ENCODE measurements around the gene GRIA2. TPM values are rescaled to one million over a fixed set of nuclear protein-coding genes. Genes with fewer than 3 reads are reported as not detected.

The GRIA2 gene
- total and polyA plus RNA-seq, 2 donors (not counting 3 experiments of a cell fraction or from before 2014, with no cell fraction given): not detected

GRCh38 chr4:157280673-157281072 lies 60.1 kb downstream of the GRIA2 start:
- Histone ChIP-seq H3K27ac (ENCODE audit: insufficient read depth, low read depth, low read length) (no peak overlapping the region), H3K9me3 (replicated peaks; ENCODE audit: control insufficient read depth, insufficient read depth, low read length) (no peaks in the 10 kb centered on the region), H3K9me1 (replicated peaks; ENCODE audit: control insufficient read depth, extremely low read depth, insufficient read depth, low read length) (no peaks in the 10 kb centered on the region), H3K4me1 (ENCODE audit: control insufficient read depth, extremely low read depth, insufficient read depth, low read length) (no peaks in the 10 kb centered on the region), H3K4me3 (replicated peaks in 1 of 3; ENCODE audit: insufficient read depth in 1 of 3, low read depth in 1 of 3, low read length in 3 of 3) (no peak overlapping the region), H3K79me2 (ENCODE audit: control insufficient read depth, insufficient read depth, low read length) (no peaks in the 10 kb centered on the region), H3K36me3 (ENCODE audit: control insufficient read depth in 2 of 2, extremely low read depth in 1 of 2, insufficient read depth in 2 of 2, low read length in 2 of 2) (no peaks in the 10 kb centered on the region), H3K27me3 (ENCODE audit: control insufficient read depth in 2 of 2, insufficient read depth in 2 of 2, low read length in 2 of 2) (no peaks in the 10 kb centered on the region), H2AFZ (ENCODE audit: low read depth, low read length) (no peak overlapping the region), H3K9ac (replicated peaks; ENCODE audit: extremely low read depth, insufficient read depth, low read length) (no peak overlapping the region), H3K4me2 (ENCODE audit: insufficient read depth, low read length) (no peak overlapping the region), H4K20me1 (replicated peaks; ENCODE audit: control insufficient read depth, extremely low read depth, insufficient read depth, low read length) (no peaks in the 10 kb centered on the region)
- CTCF ChIA-PET: interaction anchor here (1.3 to 1.6 kb wide), 3 partner anchors 10 to 19 kb away, joined by 3 to 6 read pairs (median 3); no protein-coding TSS in a partner anchor
- TF ChIP-seq POLR2A (IDR thresholded peaks at IDR 0.05; ENCODE audit: low read depth, low read length): no peak
- TF ChIP-seq FOS (IDR thresholded peaks at IDR 0.05; ENCODE audit: borderline replicate concordance, insufficient read depth, low read length): no peak
- no peak for TF ChIP-seq GATA2 (IDR thresholded peaks at IDR 0.05; ENCODE audit: insufficient read depth, insufficient read length, low read depth, low read length)
- no peak for TF ChIP-seq JUN (IDR thresholded peaks at IDR 0.05; ENCODE audit: borderline replicate concordance, insufficient read depth, insufficient read length, low read depth)
- TF ChIP-seq MAX (IDR thresholded peaks at IDR 0.05; ENCODE audit: insufficient read depth, insufficient read length): no peak
- no peak for TF ChIP-seq CTCF (IDR thresholded peaks at IDR 0.05; ENCODE audit: extremely low read depth in 1 of 2, insufficient read depth in 1 of 2, low read depth in 1 of 2, low read length in 2 of 2)
- POLR2A ChIA-PET: no interaction called here
- FAIRE-seq: no peak
- intact Hi-C loops (cut with micrococcal nuclease): no loop called here
- dilution Hi-C loops (cut with MboI; ENCODE audit: extremely low pct_ligation_motif_present, low sequenced_read_pairs): no loop called here
- no peak for DNase-seq (ENCODE audit: low read depth, low spot score)
- no TSS peak for BruUV-seq (replicated peaks)

GRCh38 chr4:157282019-157282418 lies 61.5 kb downstream of the GRIA2 start:
- no peak for FAIRE-seq
- Histone ChIP-seq H3K4me1 (ENCODE audit: control insufficient read depth, extremely low read depth, insufficient read depth, low read length) (no peaks in the 10 kb centered on the region), H3K27me3 (ENCODE audit: control insufficient read depth in 2 of 2, insufficient read depth in 2 of 2, low read length in 2 of 2) (no peaks in the 10 kb centered on the region), H3K36me3 (ENCODE audit: control insufficient read depth in 2 of 2, extremely low read depth in 1 of 2, insufficient read depth in 2 of 2, low read length in 2 of 2) (no peaks in the 10 kb centered on the region), H3K27ac (ENCODE audit: insufficient read depth, low read depth, low read length) (no peak overlapping the region), H3K4me3 (replicated peaks in 1 of 3; ENCODE audit: insufficient read depth in 1 of 3, low read depth in 1 of 3, low read length in 3 of 3) (no peak overlapping the region), H4K20me1 (replicated peaks; ENCODE audit: control insufficient read depth, extremely low read depth, insufficient read depth, low read length) (no peaks in the 10 kb centered on the region), H3K79me2 (ENCODE audit: control insufficient read depth, insufficient read depth, low read length) (no peaks in the 10 kb centered on the region), H2AFZ (ENCODE audit: low read depth, low read length) (no peak overlapping the region), H3K4me2 (ENCODE audit: insufficient read depth, low read length) (no peak overlapping the region), H3K9me1 (replicated peaks; ENCODE audit: control insufficient read depth, extremely low read depth, insufficient read depth, low read length) (no peaks in the 10 kb centered on the region), H3K9me3 (replicated peaks; ENCODE audit: control insufficient read depth, insufficient read depth, low read length) (no peaks in the 10 kb centered on the region), H3K9ac (replicated peaks; ENCODE audit: extremely low read depth, insufficient read depth, low read length) (no peak overlapping the region)
- no TSS peak for BruUV-seq (replicated peaks)
- ChIA-PET POLR2A (no interaction called here), CTCF (interaction anchor here (1.4 kb wide), 1 partner anchor 9 kb away, joined by 3 read pairs; no protein-coding TSS in a partner anchor)
- intact Hi-C loops (cut with micrococcal nuclease): no loop called here
- dilution Hi-C loops (cut with MboI; ENCODE audit: extremely low pct_ligation_motif_present, low sequenced_read_pairs): no loop called here
- DNase-seq (ENCODE audit: low read depth, low spot score): no peak
- TF ChIP-seq POLR2A (IDR thresholded peaks at IDR 0.05; ENCODE audit: low read depth, low read length) (no peak), MAX (IDR thresholded peaks at IDR 0.05; ENCODE audit: insufficient read depth, insufficient read length) (no peak), POLR2AphosphoS5 (IDR thresholded peaks at IDR 0.05; ENCODE audit: insufficient read depth, low read depth, low read length) (no peak), GATA2 (IDR thresholded peaks at IDR 0.05; ENCODE audit: insufficient read depth, insufficient read length, low read depth, low read length) (no peak), EZH2 (IDR thresholded peaks at IDR 0.05; ENCODE audit: borderline replicate concordance, low read depth, low read length, severe bottlenecking) (no peak), CTCF (IDR thresholded peaks at IDR 0.05; ENCODE audit: extremely low read depth in 1 of 2, insufficient read depth in 1 of 2, low read depth in 1 of 2, low read length in 2 of 2) (no peak), FOS (IDR thresholded peaks at IDR 0.05; ENCODE audit: borderline replicate concordance, insufficient read depth, low read length) (no peak), MYC (IDR thresholded peaks at IDR 0.05; ENCODE audit: low read depth, low read length) (no peak), JUN (IDR thresholded peaks at IDR 0.05; ENCODE audit: borderline replicate concordance, insufficient read depth, insufficient read length, low read depth) (no peak)
